ENCODE data around the gene NPAS3.

NPAS3 gene

DNA sequence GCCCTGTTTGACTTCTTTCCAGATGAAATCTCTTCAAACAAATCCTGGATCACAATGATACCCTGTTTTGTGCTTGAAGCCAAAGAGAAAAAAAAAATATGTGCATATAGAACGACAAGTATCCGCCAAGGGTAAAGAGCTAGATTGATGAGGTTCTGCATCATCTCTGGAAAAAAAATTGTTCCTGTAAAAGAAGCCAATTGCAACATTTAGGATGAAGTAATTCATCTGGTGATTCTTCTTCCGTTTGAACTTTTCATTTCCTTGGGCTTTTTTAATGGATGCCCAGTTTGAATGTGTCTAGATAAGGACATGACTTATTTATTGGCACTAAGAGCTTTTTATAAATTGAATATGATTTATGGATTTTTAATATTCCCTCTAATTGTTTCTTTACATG is 38.1 kb upstream of the NPAS3 start:
- Histone ChIP-seq H4K91ac (ENCODE audit: low read depth, low read length) (no peak overlapping the region), H3K4ac (ENCODE audit: low read depth, low read length) (no peak overlapping the region), H3K79me1 (ENCODE audit: low read length) (no peaks in the 10 kb centered on the region), H2AFZ (ENCODE audit: insufficient read depth, low read length, poor library complexity) (no peak overlapping the region), H3K9me3 (ENCODE audit: insufficient read depth, low read depth, low read length) (no peaks in the 10 kb centered on the region), H2BK5ac (ENCODE audit: low read depth, low read length, poor library complexity) (no peak overlapping the region), H3K4me1 (ENCODE audit: control insufficient read depth in 1 of 2, insufficient read depth in 2 of 2, low read length in 2 of 2) (no peaks in the 10 kb centered on the region), H3K18ac (ENCODE audit: low read length) (no peak overlapping the region), H3K27me3 (ENCODE audit: insufficient read depth, low read length) (no peaks in the 10 kb centered on the region), H3K79me2 (ENCODE audit: control insufficient read depth, insufficient read depth, low read length, poor library complexity) (no peaks in the 10 kb centered on the region), H3K36me3 (ENCODE audit: control insufficient read depth in 1 of 2, insufficient read depth in 2 of 2, low read length in 2 of 2) (no peaks in the 10 kb centered on the region), H4K8ac (ENCODE audit: low read depth, low read length) (no peak overlapping the region), H2AK5ac (ENCODE audit: low read length) (no peak overlapping the region), H2BK120ac (ENCODE audit: insufficient read depth, low read length, poor library complexity) (no peak overlapping the region), H3K23ac (ENCODE audit: low read length) (no peak overlapping the region), H2BK12ac (ENCODE audit: low read length) (no peak overlapping the region), H4K12ac (ENCODE audit: low read depth, low read length) (no peak overlapping the region), H3K9ac (ENCODE audit: low read length) (no peak overlapping the region), H3K14ac (ENCODE audit: low read length) (no peak overlapping the region), H3K4me2 (ENCODE audit: low read length) (no peak overlapping the region), H3K27ac (ENCODE audit: low read depth, low read length) (no peak overlapping the region), H3K4me3 (ENCODE audit: low read depth, low read length) (no peak overlapping the region)
- DNase-seq: no peak
- no CpG with 5 or more reads among the region's 3 CpGs for WGBS (ENCODE audit: extremely low coverage, insufficient coverage, insufficient read length)

DNA sequence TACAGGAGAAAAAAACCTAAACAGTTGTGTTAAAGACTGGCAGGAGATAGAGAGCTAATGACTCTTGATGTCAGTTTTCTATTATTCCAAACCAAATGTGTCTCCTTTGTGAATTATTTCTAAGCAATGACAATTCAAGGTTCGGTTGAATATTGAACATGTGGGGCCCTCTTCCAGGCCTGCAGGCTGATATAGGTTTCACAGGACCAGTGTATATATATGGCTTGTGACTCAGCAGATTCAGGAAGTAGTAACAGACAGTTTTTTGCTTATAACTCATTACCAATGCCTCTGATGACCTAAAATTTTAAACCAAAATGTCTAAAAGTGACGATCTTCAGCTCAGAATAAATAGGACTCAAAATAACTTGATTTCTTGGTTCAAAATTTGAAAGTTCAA is 33.7 kb upstream of the NPAS3 start:
- H3K14ac ChIP-seq (ENCODE audit: low read length): no peak overlapping the region
- H3K4me3 ChIP-seq (ENCODE audit: low read depth, low read length): no peak overlapping the region
- no peaks in the 10 kb centered on the region for H3K79me1 ChIP-seq (ENCODE audit: low read length)
- no peak overlapping the region for H2AK5ac ChIP-seq (ENCODE audit: low read length)
- DNase-seq: no peak
- WGBS (ENCODE audit: extremely low coverage, insufficient coverage, insufficient read length): no CpG with 5 or more reads among the region's 2 CpGs
- no peak overlapping the region for H3K23ac ChIP-seq (ENCODE audit: low read length)
- H3K9ac ChIP-seq (ENCODE audit: low read length): no peak overlapping the region
- no peak overlapping the region for H2BK5ac ChIP-seq (ENCODE audit: low read depth, low read length, poor library complexity)
- no peak overlapping the region for H3K27ac ChIP-seq (ENCODE audit: low read depth, low read length)
- no peak overlapping the region for H4K12ac ChIP-seq (ENCODE audit: low read depth, low read length)
- H3K79me2 ChIP-seq (ENCODE audit: control insufficient read depth, insufficient read depth, low read length, poor library complexity): no peaks in the 10 kb centered on the region
- H3K36me3 ChIP-seq (ENCODE audit: control insufficient read depth in 1 of 2, insufficient read depth in 2 of 2, low read length in 2 of 2): no peaks in the 10 kb centered on the region
- H3K27me3 ChIP-seq (ENCODE audit: insufficient read depth, low read length): no peaks in the 10 kb centered on the region
- H3K18ac ChIP-seq (ENCODE audit: low read length): no peak overlapping the region
- H2BK120ac ChIP-seq (ENCODE audit: insufficient read depth, low read length, poor library complexity): no peak overlapping the region
- no peak overlapping the region for H4K91ac ChIP-seq (ENCODE audit: low read depth, low read length)
- no peak overlapping the region for H3K4me2 ChIP-seq (ENCODE audit: low read length)
- no peak overlapping the region for H3K4ac ChIP-seq (ENCODE audit: low read depth, low read length)
- no peak overlapping the region for H4K8ac ChIP-seq (ENCODE audit: low read depth, low read length)
- no peaks in the 10 kb centered on the region for H3K4me1 ChIP-seq (ENCODE audit: control insufficient read depth in 1 of 2, insufficient read depth in 2 of 2, low read length in 2 of 2)
- no peaks in the 10 kb centered on the region for H3K9me3 ChIP-seq (ENCODE audit: insufficient read depth, low read depth, low read length)
- no peak overlapping the region for H2BK12ac ChIP-seq (ENCODE audit: low read length)
- H2AFZ ChIP-seq (ENCODE audit: insufficient read depth, low read length, poor library complexity): no peak overlapping the region

DNA sequence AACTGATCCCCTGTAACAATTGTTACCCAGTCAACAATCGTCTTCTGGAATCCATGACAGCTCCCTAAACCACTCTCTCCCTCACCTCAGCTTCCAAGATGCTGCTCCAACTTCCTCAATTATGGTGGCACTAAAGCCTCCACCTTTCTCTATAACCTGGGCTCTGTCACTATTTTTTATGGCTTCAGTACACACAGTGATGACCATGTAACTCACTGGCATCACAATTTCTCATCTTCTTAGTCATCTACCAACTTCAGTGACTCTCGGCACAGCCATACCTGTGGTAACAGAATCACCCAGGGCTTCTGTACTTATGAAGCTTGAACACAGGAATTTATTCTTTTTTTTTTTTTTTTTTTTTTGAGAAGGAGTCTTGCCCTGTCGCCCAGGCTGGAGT is 32.0 kb upstream of the NPAS3 start:
- Histone ChIP-seq H4K91ac (ENCODE audit: low read depth, low read length) (no peak overlapping the region), H3K36me3 (ENCODE audit: control insufficient read depth in 1 of 2, insufficient read depth in 2 of 2, low read length in 2 of 2) (no peaks in the 10 kb centered on the region), H3K4ac (ENCODE audit: low read depth, low read length) (no peak overlapping the region), H3K4me3 (ENCODE audit: low read depth, low read length) (no peak overlapping the region), H2AFZ (ENCODE audit: insufficient read depth, low read length, poor library complexity) (no peak overlapping the region), H2BK120ac (ENCODE audit: insufficient read depth, low read length, poor library complexity) (no peak overlapping the region), H3K4me2 (ENCODE audit: low read length) (no peak overlapping the region), H4K12ac (ENCODE audit: low read depth, low read length) (no peak overlapping the region), H3K79me1 (ENCODE audit: low read length) (no peaks in the 10 kb centered on the region), H3K27ac (ENCODE audit: low read depth, low read length) (no peak overlapping the region), H2BK12ac (ENCODE audit: low read length) (no peak overlapping the region), H2AK5ac (ENCODE audit: low read length) (no peak overlapping the region), H3K4me1 (ENCODE audit: control insufficient read depth in 1 of 2, insufficient read depth in 2 of 2, low read length in 2 of 2) (no peaks in the 10 kb centered on the region), H3K27me3 (ENCODE audit: insufficient read depth, low read length) (no peaks in the 10 kb centered on the region), H3K14ac (ENCODE audit: low read length) (no peak overlapping the region), H3K9me3 (ENCODE audit: insufficient read depth, low read depth, low read length) (no peaks in the 10 kb centered on the region), H4K8ac (ENCODE audit: low read depth, low read length) (no peak overlapping the region), H3K9ac (ENCODE audit: low read length) (no peak overlapping the region), H2BK5ac (ENCODE audit: low read depth, low read length, poor library complexity) (no peak overlapping the region), H3K23ac (ENCODE audit: low read length) (no peak overlapping the region), H3K79me2 (ENCODE audit: control insufficient read depth, insufficient read depth, low read length, poor library complexity) (no peaks in the 10 kb centered on the region), H3K18ac (ENCODE audit: low read length) (no peak overlapping the region)
- no peak for DNase-seq
- no CpG with 5 or more reads among the region's 3 CpGs for WGBS (ENCODE audit: extremely low coverage, insufficient coverage, insufficient read length)

DNA sequence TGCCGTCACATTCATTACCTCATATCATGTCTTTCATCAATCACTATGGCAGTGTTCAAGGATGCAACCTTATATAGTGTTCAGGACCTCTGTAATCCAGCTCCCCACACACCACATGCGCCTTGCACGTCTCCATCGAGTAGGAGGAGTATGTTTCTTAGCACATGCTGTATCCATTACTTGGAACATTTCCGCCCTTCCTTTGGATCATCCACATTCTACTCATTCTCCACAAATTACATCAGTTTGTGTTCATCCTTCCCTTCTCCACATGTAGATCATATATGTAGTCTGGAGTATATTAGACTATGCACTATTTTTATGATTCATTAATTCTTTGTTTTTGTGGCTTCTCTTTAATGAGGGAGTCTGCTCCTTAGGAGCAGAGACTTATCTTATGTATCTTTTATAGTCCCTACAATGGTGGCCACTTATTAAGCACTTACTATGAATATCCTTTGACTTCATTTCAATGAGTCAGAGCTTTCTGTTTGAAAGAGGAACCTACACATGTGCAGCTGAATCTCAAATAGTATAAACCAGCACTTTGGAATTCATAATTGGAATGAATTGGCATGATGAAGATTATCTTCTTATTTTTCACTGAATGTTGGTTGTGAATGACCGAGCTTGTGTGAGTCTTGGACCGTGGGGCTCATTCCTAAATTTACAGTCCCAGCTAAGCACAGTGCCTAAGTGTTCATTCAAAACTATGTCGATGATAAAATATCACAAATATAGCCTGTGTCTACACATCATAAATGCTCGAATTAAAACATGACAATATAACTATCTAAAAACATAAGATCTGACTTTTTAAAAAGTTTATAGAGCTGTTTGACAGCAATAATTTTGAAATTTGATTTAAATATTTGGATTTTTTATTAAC is 30.2 kb upstream of the NPAS3 start:
- WGBS (ENCODE audit: extremely low coverage, insufficient coverage, insufficient read length): no CpG with 5 or more reads among the region's 9 CpGs

More for the DNA sequence above, 30.2 kb upstream of the NPAS3 start:
- no peak overlapping the region for H3K4ac ChIP-seq (ENCODE audit: low read depth, low read length)
- H4K8ac ChIP-seq (ENCODE audit: low read depth, low read length): no peak overlapping the region
- H2BK5ac ChIP-seq (ENCODE audit: low read depth, low read length, poor library complexity): no peak overlapping the region
- DNase-seq: peak in 1 of 2 donors; percentile 21
- no peak overlapping the region for H3K27ac ChIP-seq (ENCODE audit: low read depth, low read length)
- H3K9me3 ChIP-seq (ENCODE audit: insufficient read depth, low read depth, low read length): no peaks in the 10 kb centered on the region
- H2BK120ac ChIP-seq (ENCODE audit: insufficient read depth, low read length, poor library complexity): no peak overlapping the region
- H2AFZ ChIP-seq (ENCODE audit: insufficient read depth, low read length, poor library complexity): no peak overlapping the region
- H3K14ac ChIP-seq (ENCODE audit: low read length): no peak overlapping the region
- H4K12ac ChIP-seq (ENCODE audit: low read depth, low read length): no peak overlapping the region
- no peak overlapping the region for H4K91ac ChIP-seq (ENCODE audit: low read depth, low read length)
- H3K79me2 ChIP-seq (ENCODE audit: control insufficient read depth, insufficient read depth, low read length, poor library complexity): no peaks in the 10 kb centered on the region
- no peaks in the 10 kb centered on the region for H3K27me3 ChIP-seq (ENCODE audit: insufficient read depth, low read length)
- H3K36me3 ChIP-seq (ENCODE audit: control insufficient read depth in 1 of 2, insufficient read depth in 2 of 2, low read length in 2 of 2): no peaks in the 10 kb centered on the region
- H3K4me3 ChIP-seq (ENCODE audit: low read depth, low read length): no peak overlapping the region
- no peak overlapping the region for H3K9ac ChIP-seq (ENCODE audit: low read length)
- no peak overlapping the region for H3K4me2 ChIP-seq (ENCODE audit: low read length)
- H2BK12ac ChIP-seq (ENCODE audit: low read length): no peak overlapping the region
- H3K23ac ChIP-seq (ENCODE audit: low read length): no peak overlapping the region
- no peak overlapping the region for H2AK5ac ChIP-seq (ENCODE audit: low read length)
- H3K79me1 ChIP-seq (ENCODE audit: low read length): no peaks in the 10 kb centered on the region
- no peak overlapping the region for H3K18ac ChIP-seq (ENCODE audit: low read length)
- no peaks in the 10 kb centered on the region for H3K4me1 ChIP-seq (ENCODE audit: control insufficient read depth in 1 of 2, insufficient read depth in 2 of 2, low read length in 2 of 2)

Data from trophoblast cell (in vitro differentiated cells and primary cell).